Transverse colon (tissue), 3 donors: ENCODE results near the gene MAPK8IP3.

Source experiments
- EP300 ChIP-seq: sonication (generic); formaldehyde crosslinking; IDR thresholded peaks from one replicate; pipeline ENCODE4 v1.6.1; 2017; ENCODE audit warnings: antibody characterized with exemption, low read depth
- POLR2A ChIP-seq: fragments of 450-650 bp; IDR thresholded peaks from one replicate; pipeline ENCODE4 v1.6.1; 2016; ENCODE audit warnings: antibody characterized with exemption, mild to moderate bottlenecking, moderate library complexity
- TF ChIP-seq, protein P1 (sequence below), 5 experiments: fragments of 200-600 bp in 3 of 5; fragments of 450-650 bp in 2 of 5; sonication (generic) in 3 of 5; IDR thresholded peaks; 1 replicate in 2 of 5; 2 replicates in 3 of 5; pipeline ENCODE4 v1.5.1; 2016 to 2017; ENCODE audit warnings: antibody characterized with exemption in 5 of 5, inconsistent platforms in 3 of 5, mild to moderate bottlenecking in 2 of 5, moderate library complexity in 1 of 5

DNA sequence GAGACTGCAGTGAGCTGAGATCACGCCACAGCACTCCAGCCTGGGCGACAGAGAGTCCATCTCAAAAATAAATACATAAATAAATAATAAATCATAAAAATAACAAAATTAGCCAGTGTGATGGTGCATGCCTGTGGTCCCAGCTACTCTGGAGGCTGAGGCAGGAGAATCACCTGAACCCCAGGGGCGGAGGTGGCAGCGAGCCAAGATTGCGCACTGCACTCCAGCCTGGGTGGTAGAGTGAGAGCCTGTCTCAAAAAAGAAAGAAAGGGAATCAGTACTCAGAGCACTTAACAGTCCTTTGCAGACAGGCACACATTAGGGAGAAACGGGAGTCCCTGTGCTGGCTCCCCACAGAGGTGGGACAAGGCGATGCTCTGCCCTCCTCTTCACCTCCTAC lies 25.1 kb downstream of the MAPK8IP3 start:
- no peak for TF ChIP-seq POLR2A
- TF ChIP-seq EP300: no peak
- TF ChIP-seq, protein P1, sequence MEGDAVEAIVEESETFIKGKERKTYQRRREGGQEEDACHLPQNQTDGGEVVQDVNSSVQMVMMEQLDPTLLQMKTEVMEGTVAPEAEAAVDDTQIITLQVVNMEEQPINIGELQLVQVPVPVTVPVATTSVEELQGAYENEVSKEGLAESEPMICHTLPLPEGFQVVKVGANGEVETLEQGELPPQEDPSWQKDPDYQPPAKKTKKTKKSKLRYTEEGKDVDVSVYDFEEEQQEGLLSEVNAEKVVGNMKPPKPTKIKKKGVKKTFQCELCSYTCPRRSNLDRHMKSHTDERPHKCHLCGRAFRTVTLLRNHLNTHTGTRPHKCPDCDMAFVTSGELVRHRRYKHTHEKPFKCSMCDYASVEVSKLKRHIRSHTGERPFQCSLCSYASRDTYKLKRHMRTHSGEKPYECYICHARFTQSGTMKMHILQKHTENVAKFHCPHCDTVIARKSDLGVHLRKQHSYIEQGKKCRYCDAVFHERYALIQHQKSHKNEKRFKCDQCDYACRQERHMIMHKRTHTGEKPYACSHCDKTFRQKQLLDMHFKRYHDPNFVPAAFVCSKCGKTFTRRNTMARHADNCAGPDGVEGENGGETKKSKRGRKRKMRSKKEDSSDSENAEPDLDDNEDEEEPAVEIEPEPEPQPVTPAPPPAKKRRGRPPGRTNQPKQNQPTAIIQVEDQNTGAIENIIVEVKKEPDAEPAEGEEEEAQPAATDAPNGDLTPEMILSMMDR (IDR thresholded peaks at IDR 0.05): no peak
